Skeletal muscle satellite cell (primary cell): Measurements from ENCODE around the gene INTS3.
"Not testable (repeated sequence)": the region's sequence is repeated elsewhere in the genome, so short reads cannot be mapped to it uniquely, and the experiment has no call there.

ENCODE experiments used
- H3K27me3 ChIP-seq: 2 replicates; pipeline ENCODE4 v1.7.0; 2013; ENCODE audit warnings: low read length; ENCODE audit not compliant: control insufficient read depth, insufficient read depth
- H3K36me3 ChIP-seq: 2 replicates; pipeline ENCODE4 v1.7.0; 2013; ENCODE audit warnings: mild to moderate bottlenecking, control low read depth, low read length; ENCODE audit not compliant: insufficient read depth
- H3K4me1 ChIP-seq: 2 replicates; pipeline ENCODE4 v1.7.0; 2013; ENCODE audit warnings: low read length; ENCODE audit not compliant: control insufficient read depth, insufficient read depth
- H3K4me2 ChIP-seq: 2 replicates; pipeline ENCODE4 v1.7.0; 2013; ENCODE audit warnings: mild to moderate bottlenecking, low read length
- H3K4me3 ChIP-seq: 2 replicates; pipeline ENCODE4 v1.7.0; 2013; ENCODE audit warnings: low read length
- H3K9ac ChIP-seq: 2 replicates; pipeline ENCODE4 v1.7.0; 2013; ENCODE audit warnings: mild to moderate bottlenecking, low read depth, low read length, moderate library complexity
- H3K9me3 ChIP-seq: replicated peaks from 2 replicates; pipeline ENCODE4 v1.7.0; 2013; ENCODE audit warnings: mild to moderate bottlenecking, control low read depth, low read length

INTS3 gene

GRCh38 chr1:153748903-153749302, 21.1 kb downstream of the INTS3 start:
- peaks cover 21% of the 10 kb centered on the region for H3K4me1 ChIP-seq
- H3K9me3 ChIP-seq = no peaks in the 10 kb centered on the region
- no peak overlapping the region for H3K4me2 ChIP-seq
- H3K4me3 ChIP-seq = no peak overlapping the region
- H3K9ac ChIP-seq = no peak overlapping the region
- H3K27me3 ChIP-seq = no peaks in the 10 kb centered on the region
- H3K36me3 ChIP-seq = peaks cover 76% of the 10 kb centered on the region

DNA sequence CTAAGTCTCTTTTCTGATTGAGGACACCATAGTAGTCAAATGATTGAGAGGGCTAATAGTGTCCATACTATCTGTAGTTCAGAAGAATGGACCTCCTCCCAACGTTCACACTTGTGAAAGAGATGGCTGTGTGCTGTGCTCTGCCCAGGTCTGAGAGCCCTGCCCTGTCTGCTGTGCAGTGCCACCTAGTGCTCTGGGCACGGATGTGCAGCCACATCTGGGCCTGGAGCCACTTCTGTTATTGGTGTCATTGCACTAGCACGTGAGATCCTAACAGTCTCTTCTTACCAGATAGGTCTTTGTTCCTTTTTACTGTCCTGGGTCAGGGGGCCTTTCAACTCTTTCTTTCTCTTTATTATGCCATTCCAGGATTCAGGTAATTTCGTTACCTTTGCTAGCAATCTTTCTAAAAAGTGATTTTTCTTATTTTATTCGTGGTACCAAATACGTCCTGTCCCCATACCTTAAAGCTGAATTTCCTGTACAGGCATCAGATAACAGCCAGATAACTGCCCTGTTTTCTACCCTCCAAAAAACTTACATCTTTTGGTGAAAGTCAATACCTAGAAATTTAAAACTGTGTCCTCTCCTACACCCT, 21.7 kb downstream of the INTS3 start:
- Histone ChIP-seq H3K4me1 (peaks cover 21% of the 10 kb centered on the region), H3K9me3 (no peaks in the 10 kb centered on the region), H3K36me3 (peaks cover 76% of the 10 kb centered on the region), H3K9ac (no peak overlapping the region), H3K4me3 (no peak overlapping the region), H3K4me2 (no peak overlapping the region), H3K27me3 (no peaks in the 10 kb centered on the region)

DNA sequence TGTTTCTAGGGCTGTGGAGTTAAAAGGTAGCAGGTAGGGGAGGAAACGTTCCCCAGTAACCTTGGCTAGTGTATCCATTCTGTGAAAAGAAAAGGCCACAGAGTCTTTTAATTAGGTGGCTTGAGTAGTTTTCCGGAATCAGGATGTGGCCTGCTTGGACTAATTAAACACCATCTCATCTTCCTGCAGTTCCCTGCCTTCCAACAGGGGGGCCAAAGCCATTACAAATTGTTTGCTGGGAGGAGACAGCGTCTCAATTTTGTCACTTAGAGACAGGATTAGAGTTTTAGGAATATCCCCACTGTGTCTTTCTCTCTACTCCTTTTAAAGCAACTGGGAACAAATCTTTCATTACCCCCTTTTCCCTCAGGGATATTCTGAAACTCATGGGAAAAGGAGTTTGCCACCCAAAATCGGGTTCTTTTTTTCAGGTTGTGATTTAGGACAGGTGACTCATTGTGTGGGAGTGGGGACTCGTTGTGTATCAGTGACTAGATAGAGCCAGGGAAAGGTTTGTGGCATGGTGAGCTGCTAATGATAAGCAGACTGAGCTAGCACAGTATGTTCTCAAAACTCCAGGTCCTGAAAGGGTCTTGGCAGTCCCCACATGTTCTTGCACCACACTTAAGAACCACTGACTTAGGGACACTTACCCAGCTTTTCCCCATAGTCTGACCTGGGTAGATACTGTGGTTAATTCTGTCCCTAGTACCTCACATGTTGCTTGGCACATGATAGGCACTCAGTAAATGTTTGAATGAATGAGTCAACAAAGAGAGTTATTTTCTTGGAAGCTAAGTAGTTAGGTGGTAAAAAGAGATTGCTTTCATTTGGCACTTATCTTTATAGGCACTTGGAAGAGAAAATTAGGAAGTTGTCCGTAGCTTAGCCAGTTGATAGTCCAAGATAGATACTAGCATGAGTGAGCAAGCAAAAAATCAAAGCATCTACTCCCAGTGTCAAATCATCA, 22.5 kb downstream of the INTS3 start:
- Histone ChIP-seq H3K36me3 (peaks cover 82% of the 10 kb centered on the region), H3K4me1 (peaks cover 21% of the 10 kb centered on the region), H3K4me2 (no peak overlapping the region), H3K4me3 (no peak overlapping the region), H3K9ac (peak overlapping the region; percentile 9), H3K27me3 (no peaks in the 10 kb centered on the region), H3K9me3 (no peaks in the 10 kb centered on the region)

GRCh38 chr1:153752072-153752471, 24.2 kb downstream of the INTS3 start:
- H3K4me3 ChIP-seq = no peak overlapping the region
- no peaks in the 10 kb centered on the region for H3K9me3 ChIP-seq
- no peak overlapping the region for H3K9ac ChIP-seq
- peaks cover 75% of the 10 kb centered on the region for H3K36me3 ChIP-seq
- H3K4me2 ChIP-seq = no peak overlapping the region
- H3K4me1 ChIP-seq = peaks cover 21% of the 10 kb centered on the region
- H3K27me3 ChIP-seq = no peaks in the 10 kb centered on the region

DNA sequence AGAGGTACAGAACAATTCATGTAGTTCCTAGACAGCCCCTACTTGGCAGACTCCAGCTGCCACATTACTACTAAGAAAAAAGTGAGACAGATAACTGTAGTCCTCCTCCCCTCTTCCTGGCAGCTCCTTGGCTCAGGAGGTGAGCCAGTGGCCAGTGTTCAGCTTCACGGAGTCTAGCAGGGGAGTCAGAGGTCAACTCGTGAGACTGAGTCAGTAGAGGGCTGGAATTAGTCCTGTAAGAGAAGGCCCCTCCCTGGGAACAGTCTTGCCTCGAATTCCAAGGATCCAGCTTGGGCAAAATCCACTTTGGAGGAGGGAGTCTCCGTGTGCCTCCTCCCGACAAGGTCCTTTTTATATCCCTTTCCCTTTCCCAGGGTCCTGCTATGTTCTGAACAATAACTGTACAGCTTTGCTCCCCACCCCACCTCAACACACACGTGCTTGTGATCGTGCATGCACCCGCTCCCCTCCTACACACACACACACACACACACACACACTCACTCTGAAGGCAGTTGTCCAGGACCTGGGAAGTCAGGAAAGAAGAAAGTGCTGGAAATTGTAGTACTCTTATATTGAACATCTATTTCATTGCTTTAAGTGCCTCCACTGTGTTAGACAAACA, 24.8 kb downstream of the INTS3 start:
- H3K4me1 ChIP-seq = peaks cover 21% of the 10 kb centered on the region
- no peaks in the 10 kb centered on the region for H3K9me3 ChIP-seq
- H3K9ac ChIP-seq = no peak overlapping the region
- H3K27me3 ChIP-seq = no peaks in the 10 kb centered on the region
- H3K4me3 ChIP-seq = no peak overlapping the region
- peaks cover 73% of the 10 kb centered on the region for H3K36me3 ChIP-seq
- no peak overlapping the region for H3K4me2 ChIP-seq

- no peaks in the 10 kb centered on the region for H3K9me3 ChIP-seq
- peaks cover 72% of the 10 kb centered on the region for H3K36me3 ChIP-seq
- no peaks in the 10 kb centered on the region for H3K27me3 ChIP-seq
- no peak overlapping the region for H3K9ac ChIP-seq
- peaks cover 21% of the 10 kb centered on the region for H3K4me1 ChIP-seq
- H3K4me2 ChIP-seq = no peak overlapping the region
- H3K4me3 ChIP-seq = no peak overlapping the region
These were observed 26.4 kb downstream of the INTS3 start for GRCh38 chr1:153754266-153754665.

DNA sequence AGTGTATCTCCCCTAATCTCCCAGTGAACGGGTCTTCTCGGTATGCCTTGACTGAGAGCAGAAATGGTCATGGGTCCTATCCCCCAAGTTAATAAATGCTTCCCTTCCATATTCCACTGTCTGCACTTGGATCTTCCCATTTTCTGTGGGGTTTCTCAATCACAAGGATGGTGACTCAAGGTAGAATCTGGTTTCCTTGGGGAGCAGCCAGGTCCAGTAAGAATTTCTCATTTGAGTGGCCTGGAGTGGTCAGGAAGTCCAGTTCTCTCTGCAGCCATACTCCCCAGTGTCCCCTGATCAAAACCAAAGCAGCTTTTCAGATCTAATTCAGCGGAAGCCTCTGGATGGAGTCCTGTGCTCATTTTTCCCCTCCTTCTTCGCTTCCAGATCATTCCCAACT, 32.6 kb downstream of the INTS3 start:
- Histone ChIP-seq H3K9ac (no peak overlapping the region), H3K4me3 (no peak overlapping the region), H3K27me3 (no peaks in the 10 kb centered on the region), H3K4me2 (no peak overlapping the region), H3K36me3 (peaks cover 59% of the 10 kb centered on the region), H3K9me3 (no peaks in the 10 kb centered on the region), H3K4me1 (peaks cover 7% of the 10 kb centered on the region)

DNA sequence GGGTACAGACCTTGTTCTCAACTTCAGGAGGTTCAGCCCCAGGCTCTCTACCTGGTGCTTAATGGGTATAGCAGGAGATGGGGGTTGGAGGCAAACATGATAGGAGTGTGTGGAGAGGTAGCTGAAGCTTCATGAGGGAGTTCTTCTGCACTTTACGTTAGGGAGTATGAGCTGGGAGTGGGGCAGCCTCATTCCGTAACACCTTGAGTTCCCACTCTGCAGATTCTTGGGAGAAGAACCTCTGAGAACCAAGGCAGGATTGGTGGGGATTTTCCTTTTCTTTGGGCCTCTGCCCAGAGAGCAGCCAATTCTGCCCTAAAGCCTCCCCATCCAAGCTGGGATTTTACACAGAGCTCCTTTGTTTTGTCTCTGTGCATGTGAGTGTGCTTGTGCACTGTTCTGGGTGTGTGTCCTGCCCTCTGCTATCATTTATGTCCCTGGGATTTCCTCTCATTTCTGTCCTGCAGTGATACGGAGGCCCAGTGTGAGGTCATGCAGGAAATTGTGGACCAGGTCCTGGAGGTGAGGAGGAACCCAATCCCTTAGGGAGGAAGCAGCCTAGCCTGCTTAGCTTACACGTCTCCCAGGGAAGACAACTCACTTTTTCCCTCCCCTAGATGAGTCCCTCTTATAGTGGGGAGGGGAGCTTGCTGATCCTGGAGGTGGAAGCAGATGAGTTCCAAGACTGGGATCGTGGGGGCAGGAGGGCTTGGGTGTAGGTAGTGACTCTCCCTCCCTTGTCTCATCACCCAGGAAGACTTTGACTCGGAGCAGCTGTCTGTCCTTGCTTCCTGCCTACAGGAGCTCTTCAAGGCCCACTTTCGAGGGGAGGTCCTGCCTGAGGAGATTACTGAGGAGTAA, 35.7 kb downstream of the INTS3 start:
- no peaks in the 10 kb centered on the region for H3K9me3 ChIP-seq
- peaks cover 7% of the 10 kb centered on the region for H3K4me1 ChIP-seq
- H3K9ac ChIP-seq = no peak overlapping the region
- no peak overlapping the region for H3K4me2 ChIP-seq
- no peaks in the 10 kb centered on the region for H3K27me3 ChIP-seq
- H3K36me3 ChIP-seq = peaks cover 65% of the 10 kb centered on the region
- H3K4me3 ChIP-seq = no peak overlapping the region

- Histone ChIP-seq H3K27me3 (no peaks in the 10 kb centered on the region), H3K9ac (no peak overlapping the region), H3K36me3 (peaks cover 70% of the 10 kb centered on the region), H3K4me3 (no peak overlapping the region), H3K9me3 (no peaks in the 10 kb centered on the region), H3K4me1 (peaks cover 7% of the 10 kb centered on the region), H3K4me2 (no peak overlapping the region)
These were observed 36.5 kb downstream of the INTS3 start for GRCh38 chr1:153764310-153764709.

DNA sequence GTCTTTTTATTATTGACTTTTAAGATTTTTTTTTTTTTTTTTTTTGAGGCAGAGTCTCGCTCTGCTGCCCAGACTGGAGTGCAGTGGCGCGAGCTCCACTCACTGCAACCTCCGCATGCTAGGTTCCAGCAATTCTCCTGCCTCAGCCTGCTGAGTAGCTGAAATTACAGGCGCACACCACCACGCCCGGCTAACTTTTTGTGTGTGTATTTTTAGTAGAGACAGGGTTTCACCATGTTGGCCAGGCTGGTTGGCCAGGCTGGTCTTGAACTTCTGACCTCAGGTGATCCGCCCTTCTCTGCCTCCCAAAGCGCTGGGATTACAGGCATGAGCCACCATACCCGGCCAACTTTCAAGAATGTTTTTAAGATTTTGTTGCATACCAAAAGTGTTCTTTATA, 38.8 kb downstream of the INTS3 start:
- H3K4me2 ChIP-seq, H3K27me3 ChIP-seq, H3K4me3 ChIP-seq, H3K9me3 ChIP-seq, H3K9ac ChIP-seq, H3K4me1 ChIP-seq: not testable (repeated sequence)
- peaks cover 70% of the 10 kb centered on the region for H3K36me3 ChIP-seq

- Histone ChIP-seq H3K9me3 (no peaks in the 10 kb centered on the region), H3K4me3 (no peak overlapping the region), H3K4me2 (no peak overlapping the region), H3K27me3 (no peaks in the 10 kb centered on the region), H3K36me3 (peaks cover 74% of the 10 kb centered on the region), H3K4me1 (no peaks in the 10 kb centered on the region), H3K9ac (no peak overlapping the region)
These were observed 39.7 kb downstream of the INTS3 start for GRCh38 chr1:153767519-153767918.
